RPMI8226 (cell line): ENCODE results near the gene SHTN1.

Experiments used
- DNase-seq: peaks from one replicate; pipeline ENCODE4 v3.0.0-alpha.2; 2015

Gene SHTN1

GRCh38 chr10:116868198-116868676 is 136.8 kb downstream of the SHTN1 start:
- no peak for DNase-seq

GRCh38 chr10:116866987-116867595 is 137.9 kb downstream of the SHTN1 start:
- DNase-seq: no peak

DNA sequence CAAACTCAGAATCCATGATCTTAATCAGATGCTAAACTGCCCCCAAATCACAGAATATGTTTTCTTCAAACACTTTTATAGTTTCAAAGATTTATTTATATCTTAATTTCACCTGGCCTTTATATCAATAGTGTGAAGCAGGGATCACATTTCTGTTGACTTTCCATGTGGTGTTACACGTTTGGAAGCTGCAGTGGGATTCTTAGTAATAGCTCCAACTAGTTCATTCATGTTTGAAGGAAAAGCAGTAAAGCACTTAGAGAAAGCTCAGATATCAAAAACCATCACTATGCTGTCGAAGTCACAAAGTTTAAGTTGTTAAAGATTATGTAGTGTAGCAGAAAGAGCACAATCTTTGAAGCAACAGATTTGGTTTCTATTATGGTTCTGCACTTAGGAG is 138.9 kb downstream of the SHTN1 start:
- no peak for DNase-seq

DNA sequence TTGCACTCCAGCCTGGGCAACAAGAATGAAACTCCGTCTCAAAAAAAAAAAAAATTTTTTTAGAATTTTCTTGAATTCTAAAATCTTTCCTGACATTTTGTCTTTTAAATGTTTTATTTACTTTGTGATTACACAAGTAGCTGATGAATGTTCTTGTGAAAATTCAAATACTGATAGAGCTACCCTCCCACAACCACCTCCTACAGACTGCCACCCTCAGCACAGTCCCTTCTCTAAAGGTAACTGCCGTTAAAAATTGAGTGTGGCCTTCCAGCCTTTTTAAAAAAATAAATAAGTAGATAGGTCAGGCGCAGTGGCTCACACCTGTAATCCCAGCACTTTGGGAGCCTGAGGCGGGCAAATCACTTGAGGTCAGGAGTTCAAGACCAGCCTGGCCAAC is 140.6 kb downstream of the SHTN1 start:
- no peak for DNase-seq

- no peak for DNase-seq
Observed at GRCh38 chr10:116861796-116862195, 143.2 kb downstream of the SHTN1 start.

GRCh38 chr10:116857156-116857555 is 147.8 kb downstream of the SHTN1 start:
- no peak for DNase-seq

GRCh38 chr10:116853701-116854100 is 151.3 kb downstream of the SHTN1 start:
- no peak for DNase-seq

GRCh38 chr10:116853287-116853686 is 151.7 kb downstream of the SHTN1 start:
- DNase-seq: no peak

DNA sequence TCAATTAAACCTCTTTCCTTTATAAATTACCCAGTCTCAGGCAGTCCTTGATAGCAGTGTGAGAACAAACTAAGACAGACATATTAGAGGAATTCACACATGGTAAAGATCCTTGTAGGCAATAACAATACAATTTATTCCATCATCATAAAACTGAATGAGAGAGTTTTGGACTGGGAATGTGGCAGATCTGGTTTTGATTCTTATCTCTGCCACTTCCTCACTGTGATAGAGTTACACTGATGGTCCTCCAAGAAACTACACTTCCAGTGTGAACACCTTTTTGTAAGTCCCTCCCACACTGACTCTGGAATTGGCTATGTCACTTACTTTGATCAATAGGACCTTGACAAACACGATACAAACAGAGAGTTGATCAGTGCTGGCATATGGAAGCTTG is 152.7 kb downstream of the SHTN1 start:
- no peak for DNase-seq

- no peak for DNase-seq
Observed at GRCh38 chr10:116850058-116850611, 154.9 kb downstream of the SHTN1 start.

GRCh38 chr10:116849248-116850057 is 155.5 kb downstream of the SHTN1 start, which contains the start of gene ENO4:
Gene ENO4, plus strand, starts transcription at chr10:116849499. Its CDS starts 68 bp downstream, at chr10:116849567.
- peak; percentile 56 for DNase-seq

- no peak for DNase-seq
Observed at GRCh38 chr10:116848944-116849247, 156.1 kb downstream of the SHTN1 start.

DNA sequence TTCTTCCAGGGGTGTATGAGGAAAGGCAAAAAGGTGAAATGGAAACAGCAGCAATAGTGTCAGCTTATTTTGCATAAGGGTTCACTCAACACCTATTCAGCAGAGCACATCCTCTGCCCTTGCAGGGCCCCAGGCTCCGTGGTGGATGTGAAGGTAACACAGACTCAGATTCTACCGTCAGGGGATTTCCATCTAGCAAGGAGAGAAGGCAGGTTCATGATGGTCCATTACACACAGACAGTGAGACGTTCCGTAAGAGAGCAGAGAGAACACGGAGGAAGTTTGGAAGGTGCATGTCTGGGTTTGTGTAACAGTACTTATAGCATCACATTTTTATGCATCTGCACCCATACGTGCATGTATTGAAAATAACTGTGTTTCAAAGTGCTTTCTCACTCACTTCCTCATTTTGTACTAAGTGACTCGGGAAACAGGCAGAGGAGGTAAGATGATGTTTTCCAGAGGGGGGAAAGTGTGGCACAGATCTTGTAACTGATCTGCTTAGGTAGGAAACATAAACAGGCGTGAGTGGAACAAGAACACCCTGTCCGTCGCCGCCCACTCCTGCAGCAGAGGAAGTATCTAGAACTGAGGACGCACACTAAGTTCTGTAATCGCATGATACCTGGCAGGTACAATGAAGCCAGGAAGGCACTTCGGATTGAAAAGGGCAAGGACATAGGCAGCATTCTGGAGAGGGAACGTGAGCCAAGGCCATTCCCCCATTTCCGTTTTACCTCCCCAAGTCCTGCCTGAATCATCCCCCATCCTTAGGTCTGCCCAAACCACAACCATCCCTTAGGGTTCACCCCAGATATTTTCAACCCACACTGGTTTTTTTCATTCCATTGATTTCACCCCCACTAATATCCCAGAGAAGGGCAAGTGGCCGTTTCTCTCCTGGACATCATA is 156.7 kb downstream of the SHTN1 start:
- DNase-seq: peak; percentile 12

GRCh38 chr10:116845823-116846222 is 159.2 kb downstream of the SHTN1 start:
- no peak for DNase-seq

DNA sequence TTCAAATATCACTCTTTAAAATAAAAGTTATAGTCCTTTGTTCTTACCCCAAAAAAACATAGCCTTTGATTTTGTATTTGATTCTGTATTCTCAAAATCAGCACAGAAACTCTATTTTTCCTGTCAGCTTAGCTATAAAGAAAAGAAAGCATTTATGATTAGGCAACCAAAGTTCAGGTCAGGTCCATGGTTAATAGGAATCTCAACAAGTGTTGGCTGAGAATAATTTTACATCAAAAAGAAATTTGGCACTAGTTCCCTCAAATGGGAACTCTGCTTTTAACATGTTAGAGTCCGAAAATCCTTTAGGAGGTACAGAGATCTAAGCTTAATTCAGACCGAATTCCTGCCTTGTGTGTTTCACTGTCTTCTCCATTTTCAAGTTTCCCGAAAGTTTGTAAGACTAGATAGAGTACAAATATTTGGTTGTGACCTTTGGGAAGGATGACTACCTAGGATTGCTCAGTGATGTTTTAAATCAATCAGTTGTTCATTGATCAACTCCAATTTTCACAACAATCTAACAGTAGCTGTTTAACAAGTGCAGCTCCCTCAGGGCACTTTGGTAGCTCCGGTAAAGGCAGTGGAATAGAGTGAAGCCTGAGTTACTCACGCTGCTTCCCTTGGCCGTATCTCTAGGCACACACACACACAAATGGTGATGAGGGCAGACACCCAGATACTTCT is 164.5 kb downstream of the SHTN1 start:
- DNase-seq: no peak

GRCh38 chr10:116838143-116838725 is 166.8 kb downstream of the SHTN1 start:
- DNase-seq: peak; percentile 35

GRCh38 chr10:116836902-116837523 is 168.0 kb downstream of the SHTN1 start:
- no peak for DNase-seq

- DNase-seq: peak; percentile 75
Observed at GRCh38 chr10:116836083-116836482, 168.9 kb downstream of the SHTN1 start.

DNA sequence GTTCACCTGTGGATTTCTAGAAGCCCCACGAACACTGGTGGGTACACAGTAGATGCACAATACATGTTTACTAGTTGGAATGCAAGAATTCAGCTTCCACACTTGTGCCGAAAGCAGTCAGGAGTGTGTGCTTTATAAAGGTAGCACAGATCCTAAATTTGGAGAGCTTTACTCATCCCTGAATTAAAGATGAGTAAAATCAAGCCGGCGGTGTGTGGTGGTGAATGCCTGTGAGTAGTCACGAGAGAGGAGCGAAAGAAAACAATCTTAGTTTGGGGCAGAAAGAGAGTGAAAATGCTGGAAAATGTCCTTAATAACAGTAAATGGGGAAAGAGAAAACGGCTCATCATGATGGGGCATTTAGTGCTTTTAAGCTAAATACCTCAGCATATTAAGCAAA is 169.3 kb downstream of the SHTN1 start:
- DNase-seq: no peak

GRCh38 chr10:116833986-116834985 is 170.7 kb downstream of the SHTN1 start:
- DNase-seq: peak; percentile 25
